H54 (cell line): ENCODE results near the gene SMIM27.
A peak's percentile ranks its signal among the peaks of the same experiment; 100 is the strongest.
"Not testable (repeated sequence)": the region's sequence is repeated elsewhere in the genome, so short reads cannot be mapped to it uniquely, and the experiment has no call there.

ENCODE experiments used
- DNase-seq: peaks from one replicate; pipeline ENCODE4 v3.0.0; 2011; ENCODE audit warnings: low spot score, mixed read lengths; ENCODE audit not compliant: insufficient read length
- FAIRE-seq: peaks from 3 replicates; lab custom pipeline; 2011; peaks lifted over from hg19 to GRCh38; lab: Jason Lieb, UNC
- POLR2A ChIP-seq: IDR thresholded peaks from 2 replicates; pipeline ENCODE4 v1.6.1; 2011; ENCODE audit warnings: low read depth, mild to moderate bottlenecking, low read length

The SMIM27 gene

GRCh38 chr9:32552172-32552872, at the start of gene SMIM27, which contains the start of gene TOPORS:
Gene SMIM27 (plus strand): TSS chr9:32552327. CDS start chr9:32552435, 108 bp downstream.
Gene TOPORS (minus strand): TSS chr9:32552586. CDS start chr9:32552436, 150 bp downstream.
- TF ChIP-seq POLR2A = peak; percentile 54
- no peak for FAIRE-seq

GRCh38 chr9:32502464-32502863, 49.7 kb upstream of the SMIM27 start:
- no peak for TF ChIP-seq POLR2A
- FAIRE-seq = peak; percentile 85
- DNase-seq = no peak

More at GRCh38 chr9:32552172-32552872, at the start of gene SMIM27, which contains the start of gene TOPORS:
- peak; percentile 49 for DNase-seq

GRCh38 chr9:32503008-32503407, 49.1 kb upstream of the SMIM27 start:
- FAIRE-seq = no peak
- no peak for TF ChIP-seq POLR2A

GRCh38 chr9:32508728-32509127, 43.4 kb upstream of the SMIM27 start:
- no peak for FAIRE-seq
- no peak for TF ChIP-seq POLR2A
- DNase-seq = no peak

More at GRCh38 chr9:32503008-32503407, 49.1 kb upstream of the SMIM27 start:
- DNase-seq = no peak

GRCh38 chr9:32516241-32516640, 35.9 kb upstream of the SMIM27 start:
- DNase-seq = no peak

GRCh38 chr9:32518276-32518675, 33.9 kb upstream of the SMIM27 start:
- FAIRE-seq (no peak), DNase-seq (no peak)

More at GRCh38 chr9:32516241-32516640, 35.9 kb upstream of the SMIM27 start:
- no peak for FAIRE-seq
- TF ChIP-seq POLR2A = no peak

GRCh38 chr9:32523910-32524309, 28.2 kb upstream of the SMIM27 start:
- TF ChIP-seq POLR2A = no peak

More at GRCh38 chr9:32518276-32518675, 33.9 kb upstream of the SMIM27 start:
- TF ChIP-seq POLR2A = no peak

GRCh38 chr9:32524558-32524891, 27.6 kb upstream of the SMIM27 start:
- DNase-seq, FAIRE-seq: not testable (repeated sequence)

More at GRCh38 chr9:32523910-32524309, 28.2 kb upstream of the SMIM27 start:
- DNase-seq (no peak), FAIRE-seq (no peak)

- FAIRE-seq (no peak), DNase-seq (no peak)
- TF ChIP-seq POLR2A = no peak
Measured at GRCh38 chr9:32524892-32525708, 27.0 kb upstream of the SMIM27 start.

GRCh38 chr9:32525709-32526030, 26.5 kb upstream of the SMIM27 start:
- no peak for TF ChIP-seq POLR2A
- no peak for FAIRE-seq
- DNase-seq = no peak

GRCh38 chr9:32526041-32526706, 26.0 kb upstream of the SMIM27 start, which contains the start of gene RIGI:
Gene RIGI (minus strand): TSS chr9:32526196. CDS start chr9:32526166, 30 bp downstream.
- FAIRE-seq (peak; percentile 78), DNase-seq (peak; percentile 44)
- TF ChIP-seq POLR2A = peak; percentile 25; the same call in 1 of the 2 replicates

- DNase-seq (no peak), FAIRE-seq (no peak)
- TF ChIP-seq POLR2A = no peak
Measured at GRCh38 chr9:32526707-32527048, 25.4 kb upstream of the SMIM27 start.

- FAIRE-seq (no peak), DNase-seq (no peak)
- no peak for TF ChIP-seq POLR2A
Measured at GRCh38 chr9:32533336-32533735, 18.8 kb upstream of the SMIM27 start.

GRCh38 chr9:32533816-32534215, 18.3 kb upstream of the SMIM27 start:
- DNase-seq (no peak), FAIRE-seq (no peak)
- no peak for TF ChIP-seq POLR2A
